H9 (cell line): ENCODE measurements around the gene RAD9B. TPM values are rescaled to one million over a fixed set of nuclear protein-coding genes. Genes with fewer than 3 reads are reported as not detected.

Source experiments
- DNase-seq: peaks from one replicate; pipeline ENCODE4 v3.0.0-alpha.2; 2017
- H2AFZ ChIP-seq: one replicate; pipeline ENCODE4 v1.6.1; 2013; ENCODE audit warnings: mild to moderate bottlenecking, low read length, control low read depth, moderate library complexity
- H2AK5ac ChIP-seq: 2 replicates; pipeline ENCODE4 v1.6.1; 2013; ENCODE audit warnings: low read length, control low read depth, mixed read lengths; ENCODE audit not compliant: insufficient read length
- H2BK120ac ChIP-seq: one replicate; pipeline ENCODE4 v1.6.1; 2013; ENCODE audit warnings: low read depth, mild to moderate bottlenecking, low read length, control low read depth, inconsistent platforms; ENCODE audit not compliant: poor library complexity, severe bottlenecking
- H2BK12ac ChIP-seq: 2 replicates; pipeline ENCODE4 v1.6.1; 2013; ENCODE audit warnings: low read length, control low read depth, mixed read lengths, low read depth; ENCODE audit not compliant: insufficient read length
- H2BK15ac ChIP-seq: 2 replicates; pipeline ENCODE4 v1.6.1; 2013; ENCODE audit warnings: low read depth, low read length, control low read depth
- H2BK20ac ChIP-seq: one replicate; pipeline ENCODE4 v1.6.1; 2013; ENCODE audit warnings: low read depth, mild to moderate bottlenecking, low read length, control low read depth, inconsistent platforms; ENCODE audit not compliant: poor library complexity, severe bottlenecking
- H2BK5ac ChIP-seq: 2 replicates; pipeline ENCODE4 v1.6.1; 2013; ENCODE audit warnings: low read length, control low read depth, mixed read lengths; ENCODE audit not compliant: insufficient read length
- H3K14ac ChIP-seq: 2 replicates; pipeline ENCODE4 v1.6.1; 2013; ENCODE audit warnings: low read length, control low read depth; ENCODE audit not compliant: insufficient read depth
- H3K18ac ChIP-seq: 2 replicates; pipeline ENCODE4 v1.6.1; 2013; ENCODE audit warnings: low read depth, mild to moderate bottlenecking, mixed read lengths, low read length, control low read depth; ENCODE audit not compliant: insufficient read length
- H3K23ac ChIP-seq: 2 replicates; pipeline ENCODE4 v1.6.1; 2013; ENCODE audit warnings: low read length, control low read depth, mixed read lengths, low read depth; ENCODE audit not compliant: insufficient read length
- H3K23me2 ChIP-seq: 2 replicates; pipeline ENCODE4 v1.6.1; 2013; ENCODE audit warnings: low read depth, mild to moderate bottlenecking, mixed read lengths, low read length, control low read depth; ENCODE audit not compliant: insufficient read length, poor library complexity, severe bottlenecking
- H3K27ac ChIP-seq: 2 replicates; pipeline ENCODE4 v1.5.1; 2013; ENCODE audit warnings: low read length, control low read depth, mixed read lengths, low read depth; ENCODE audit not compliant: insufficient read length
- H3K27me3 ChIP-seq: 2 replicates; pipeline ENCODE4 v1.6.1; 2013; ENCODE audit warnings: low read length, control low read depth, inconsistent platforms; ENCODE audit not compliant: insufficient read depth
- H3K4ac ChIP-seq: 2 replicates; pipeline ENCODE4 v1.6.1; 2013; ENCODE audit warnings: low read depth, mild to moderate bottlenecking, control low read depth, inconsistent platforms, low read length, moderate library complexity
- H3K4me1 ChIP-seq: 2 replicates; pipeline ENCODE4 v1.6.1; 2013; ENCODE audit warnings: low read length, control low read depth, inconsistent platforms; ENCODE audit not compliant: insufficient read depth
- H3K4me2 ChIP-seq: 2 replicates; pipeline ENCODE4 v1.6.1; 2013; ENCODE audit warnings: low read length, control low read depth, mixed read lengths; ENCODE audit not compliant: insufficient read length, insufficient read depth
- H3K56ac ChIP-seq: 2 replicates; pipeline ENCODE4 v1.6.1; 2013; ENCODE audit warnings: low read depth, mild to moderate bottlenecking, mixed read lengths, low read length, control low read depth; ENCODE audit not compliant: insufficient read length
- H3K79me1 ChIP-seq: 2 replicates; pipeline ENCODE4 v1.6.1; 2013; ENCODE audit warnings: low read depth, mild to moderate bottlenecking, moderate library complexity, low read length, control low read depth, inconsistent platforms; ENCODE audit not compliant: insufficient read depth, poor library complexity, severe bottlenecking
- H3K79me2 ChIP-seq: 2 replicates; pipeline ENCODE4 v1.6.1; 2013; ENCODE audit warnings: low read length, control low read depth, inconsistent platforms; ENCODE audit not compliant: insufficient read depth
- H3K9ac ChIP-seq: 2 replicates; pipeline ENCODE4 v1.6.1; 2013; ENCODE audit warnings: low read length, control low read depth, mixed read lengths; ENCODE audit not compliant: insufficient read length; ENCODE audit errors: extremely low read depth
- H3K9me3 ChIP-seq: one replicate; pipeline ENCODE4 v1.6.1; 2013; ENCODE audit warnings: low read depth, low read length, inconsistent platforms; ENCODE audit not compliant: control insufficient read depth
- H3T11ph ChIP-seq: one replicate; pipeline ENCODE4 v1.6.1; 2013; ENCODE audit warnings: mild to moderate bottlenecking, low read length, control low read depth, inconsistent platforms
- H4K20me1 ChIP-seq: one replicate; pipeline ENCODE4 v1.6.1; 2013; ENCODE audit not compliant: control insufficient read depth, insufficient read length, insufficient read depth
- H4K5ac ChIP-seq: 2 replicates; pipeline ENCODE4 v1.6.1; 2013; ENCODE audit warnings: low read depth, mild to moderate bottlenecking, mixed read lengths, low read length, control low read depth; ENCODE audit not compliant: insufficient read length
- H4K8ac ChIP-seq: replicated peaks from 2 replicates; pipeline ENCODE4 v1.6.1; 2013; ENCODE audit warnings: low read length, control low read depth, mixed read lengths, low read depth; ENCODE audit not compliant: insufficient read length
- H4K91ac ChIP-seq: 2 replicates; pipeline ENCODE4 v1.6.1; 2013; ENCODE audit warnings: low read depth, mild to moderate bottlenecking, moderate library complexity, mixed read lengths, low read length, control low read depth; ENCODE audit not compliant: insufficient read length
- H3K27ac Mint-ChIP-seq, 3 experiments: 2 replicates in 2 of 3; 3 replicates in 1 of 3; pipeline ENCODE4 v1.8.0; 2020 to 2021; ENCODE audit warnings: mixed read lengths in 3 of 3, mild to moderate bottlenecking in 1 of 3, moderate library complexity in 1 of 3
- H3K27me3 Mint-ChIP-seq: 2 replicates; pipeline ENCODE4 v1.8.0; 2021; ENCODE audit warnings: low read depth, mild to moderate bottlenecking, moderate library complexity, mixed read lengths
- H3K36me3 Mint-ChIP-seq, 3 experiments: 2 replicates in 2 of 3; 3 replicates in 1 of 3; pipeline ENCODE4 v1.8.0; 2020 to 2021; ENCODE audit warnings: low read depth in 3 of 3, mixed read lengths in 3 of 3; ENCODE audit not compliant: insufficient read depth in 1 of 3
- H3K4me1 Mint-ChIP-seq, 2 experiments: 2 replicates each; pipeline ENCODE4 v1.8.0; 2020; ENCODE audit warnings: mixed read lengths in 2 of 2
- H3K4me3 Mint-ChIP-seq, 2 experiments: 2 replicates in 1 of 2; 3 replicates in 1 of 2; pipeline ENCODE4 v1.8.0; 2020 to 2021; ENCODE audit warnings: mild to moderate bottlenecking in 2 of 2, mixed read lengths in 2 of 2, moderate library complexity in 1 of 2
- H3K9me3 Mint-ChIP-seq, 2 experiments: 2 replicates in 1 of 2; 3 replicates in 1 of 2; pipeline ENCODE4 v1.8.0; 2020; ENCODE audit warnings: mild to moderate bottlenecking in 2 of 2, mixed read lengths in 2 of 2, moderate library complexity in 1 of 2
- CTCF ChIP-seq: fragments of 200-600 bp; sonication (generic); conservative IDR thresholded peaks from 3 replicates; pipeline ENCODE4 v1.8.0; 2021; ENCODE audit warnings: antibody characterized with exemption, mild to moderate bottlenecking
- WGBS: extraction: QIAGEN DNeasy Blood & Tissue Kit; methylation state at CpG from one replicate; pipeline ENCODE4 v1.1.7; 2013; ENCODE audit warnings: missing lambda C conversion rate, low lambda C conversion rate, mixed read lengths; ENCODE audit not compliant: insufficient read length; ENCODE audit errors: extremely low coverage; 5-methylcytosine and 5-hydroxymethylcytosine counted together
- total RNA-seq: library from RNA; stranded (reverse); gene quantifications from 2 replicates; pipeline ENCODE4 v1.2.1, GENCODE V29; 2021

Gene RAD9B
- total RNA-seq, 1 experiment from 2014 or later = not detected

GRCh38 chr12:110501399-110501751 lies 756 bp upstream of the RAD9B start:
- H3K4me2 ChIP-seq = peak overlapping the region; percentile 60
- H2BK12ac ChIP-seq = no peak overlapping the region
- H3T11ph ChIP-seq = no peak overlapping the region
- Mint-ChIP-seq H3K4me1 (peaks cover 4 to 5% of the 10 kb centered on the region in 2 experiments; a peak in 3 of 4 replicates), H3K4me3 (peak overlapping the region; percentile 99), H3K27ac (peak overlapping the region in 2 of 3 experiments; percentile 83 to 91; a peak in 3 of 7 replicates), H3K27me3 (peaks cover 17% of the 10 kb centered on the region), H3K9me3 (peaks cover 10 to 11% of the 10 kb centered on the region in 2 experiments), H3K36me3 (peaks cover 8 to 16% (median 10%) of the 10 kb centered on the region in 3 experiments)
- H4K8ac ChIP-seq = no peak overlapping the region
- peaks cover 5% of the 10 kb centered on the region; the same call in 1 of the 2 replicates for H3K27me3 ChIP-seq
- no peak overlapping the region for H2BK120ac ChIP-seq
- peak; percentile 45 for DNase-seq
- H4K91ac ChIP-seq = no peak overlapping the region
- no peaks in the 10 kb centered on the region for H4K20me1 ChIP-seq
- H3K9ac ChIP-seq = peak overlapping the region; percentile 65
- H3K79me1 ChIP-seq = no peaks in the 10 kb centered on the region
- no peak overlapping the region for H2BK15ac ChIP-seq
- no peak overlapping the region for H4K5ac ChIP-seq
- H3K14ac ChIP-seq = no peak overlapping the region
- TF ChIP-seq CTCF = no peak
- H3K79me2 ChIP-seq = no peaks in the 10 kb centered on the region
- H2AFZ ChIP-seq = no peak overlapping the region
- no peak overlapping the region for H3K27ac ChIP-seq
- H3K23me2 ChIP-seq = no peaks in the 10 kb centered on the region
- no CpG with 5 or more reads among the region's 17 CpGs for WGBS
- no peak overlapping the region for H2AK5ac ChIP-seq
- no peaks in the 10 kb centered on the region for H3K9me3 ChIP-seq
- H3K56ac ChIP-seq = no peak overlapping the region
- H3K4me1 ChIP-seq = no peaks in the 10 kb centered on the region
- H3K18ac ChIP-seq = no peak overlapping the region
- H2BK20ac ChIP-seq = no peak overlapping the region
- no peak overlapping the region for H2BK5ac ChIP-seq
- no peak overlapping the region for H3K23ac ChIP-seq
- no peak overlapping the region for H3K4ac ChIP-seq
